MM.1S (cell line): ENCODE data around the gene ARMC8.

ENCODE experiments used
- DNase-seq: peaks from one replicate; pipeline ENCODE4 v3.0.0-alpha.2; 2015
- H2AFZ ChIP-seq: fragments of 300-600 bp; sonication (generic); 2 replicates; pipeline ENCODE4 v1.6.0; 2016; ENCODE audit warnings: antibody characterized with exemption, low read length
- H3F3A ChIP-seq: fragments of 300-600 bp; sonication (generic); 2 replicates; pipeline ENCODE4 v1.6.1; 2016; ENCODE audit warnings: mild to moderate bottlenecking, antibody characterized with exemption, low read length, moderate library complexity, mixed read lengths; ENCODE audit not compliant: insufficient read depth
- H3K27ac ChIP-seq: fragments of 300-600 bp; sonication (generic); 2 replicates; pipeline ENCODE4 v1.5.1; 2016; ENCODE audit warnings: mild to moderate bottlenecking, low read length
- H3K27me3 ChIP-seq: fragments of 300-600 bp; sonication (generic); replicated peaks from 2 replicates; pipeline ENCODE4 v1.6.0; 2016; ENCODE audit warnings: low read length; ENCODE audit not compliant: insufficient read depth
- H3K36me3 ChIP-seq: fragments of 300-600 bp; sonication (generic); replicated peaks from 2 replicates; pipeline ENCODE4 v1.6.1; 2016; ENCODE audit warnings: mild to moderate bottlenecking, low read length, mixed read lengths; ENCODE audit not compliant: insufficient read depth
- H3K4me1 ChIP-seq: fragments of 300-600 bp; sonication (generic); 2 replicates; pipeline ENCODE4 v1.6.1; 2016; ENCODE audit warnings: low read length, mixed read lengths
- H3K4me2 ChIP-seq: fragments of 300-600 bp; sonication (generic); 2 replicates; pipeline ENCODE4 v1.6.0; 2016; ENCODE audit warnings: low read depth, low read length
- H3K4me3 ChIP-seq: fragments of 300-600 bp; sonication (generic); 2 replicates; pipeline ENCODE4 v1.5.1; 2016; ENCODE audit warnings: low read length, mixed read lengths
- H3K79me2 ChIP-seq: fragments of 300-600 bp; sonication (generic); 2 replicates; pipeline ENCODE4 v1.6.1; 2016; ENCODE audit warnings: mixed run types, low read length, mixed read lengths
- H3K9ac ChIP-seq: fragments of 300-600 bp; sonication (generic); 2 replicates; pipeline ENCODE4 v1.6.1; 2016; ENCODE audit warnings: low read length, mixed read lengths
- H3K9me2 ChIP-seq: fragments of 300-600 bp; sonication (generic); replicated peaks from 2 replicates; pipeline ENCODE4 v1.6.1; 2016; ENCODE audit warnings: mild to moderate bottlenecking, low read length, mixed read lengths; ENCODE audit not compliant: insufficient read depth
- H3K9me3 ChIP-seq: fragments of 300-600 bp; sonication (generic); replicated peaks from 2 replicates; pipeline ENCODE4 v1.6.1; 2016; ENCODE audit warnings: mild to moderate bottlenecking, low read length, mixed read lengths; ENCODE audit not compliant: insufficient read depth
- H4K20me1 ChIP-seq: fragments of 300-600 bp; sonication (generic); 2 replicates; pipeline ENCODE4 v1.6.1; 2016; ENCODE audit warnings: mild to moderate bottlenecking, low read length, moderate library complexity, mixed read lengths; ENCODE audit not compliant: insufficient read depth
- CTCF ChIP-seq: fragments of 300-600 bp; sonication (generic); IDR thresholded peaks from 2 replicates; pipeline ENCODE4 v1.5.1; 2016; ENCODE audit warnings: antibody characterized with exemption, low read length, mixed read lengths
- EZH2 ChIP-seq: fragments of 300-600 bp; sonication (generic); optimal IDR thresholded peaks from 2 replicates; pipeline ENCODE3; 2017; ENCODE audit warnings: low read depth, mild to moderate bottlenecking, antibody characterized with exemption, low read length, mixed read lengths
- EZH2phosphoT487 ChIP-seq: fragments of 300-600 bp; sonication (generic); IDR thresholded peaks from 2 replicates; pipeline ENCODE4 v1.6.1; 2018; ENCODE audit warnings: antibody characterized with exemption, low read length

The ARMC8 gene

GRCh38 chr3:138307899-138308298 lies 120.8 kb downstream of the ARMC8 start:
- H3K27me3 ChIP-seq = no peaks in the 10 kb centered on the region
- H3K9me2 ChIP-seq = no peaks in the 10 kb centered on the region
- no peaks in the 10 kb centered on the region; the same call in 1 of the 2 replicates for H3K9me3 ChIP-seq
- no peak overlapping the region for H3K4me2 ChIP-seq
- H4K20me1 ChIP-seq = no peaks in the 10 kb centered on the region
- no peaks in the 10 kb centered on the region for H3F3A ChIP-seq
- no peaks in the 10 kb centered on the region for H3K36me3 ChIP-seq
- TF ChIP-seq CTCF = no peak
- TF ChIP-seq EZH2 = no peak
- no peak for TF ChIP-seq EZH2phosphoT487
- H2AFZ ChIP-seq = no peak overlapping the region
- DNase-seq = no peak
- H3K9ac ChIP-seq = no peak overlapping the region
- H3K27ac ChIP-seq = no peak overlapping the region
- H3K79me2 ChIP-seq = no peaks in the 10 kb centered on the region
- H3K4me3 ChIP-seq = no peak overlapping the region
- H3K4me1 ChIP-seq = no peaks in the 10 kb centered on the region

GRCh38 chr3:138308783-138309182 lies 121.7 kb downstream of the ARMC8 start:
- Histone ChIP-seq H3F3A (no peaks in the 10 kb centered on the region), H3K9me2 (no peaks in the 10 kb centered on the region), H3K4me3 (no peak overlapping the region), H3K9ac (no peak overlapping the region), H3K4me1 (no peaks in the 10 kb centered on the region), H3K27me3 (no peaks in the 10 kb centered on the region), H3K36me3 (no peaks in the 10 kb centered on the region), H3K4me2 (no peak overlapping the region), H3K9me3 (no peaks in the 10 kb centered on the region; the same call in 1 of the 2 replicates), H3K27ac (no peak overlapping the region), H3K79me2 (no peaks in the 10 kb centered on the region), H2AFZ (no peak overlapping the region), H4K20me1 (no peaks in the 10 kb centered on the region)
- no peak for TF ChIP-seq EZH2
- no peak for TF ChIP-seq EZH2phosphoT487
- TF ChIP-seq CTCF = no peak
- DNase-seq = no peak

DNA sequence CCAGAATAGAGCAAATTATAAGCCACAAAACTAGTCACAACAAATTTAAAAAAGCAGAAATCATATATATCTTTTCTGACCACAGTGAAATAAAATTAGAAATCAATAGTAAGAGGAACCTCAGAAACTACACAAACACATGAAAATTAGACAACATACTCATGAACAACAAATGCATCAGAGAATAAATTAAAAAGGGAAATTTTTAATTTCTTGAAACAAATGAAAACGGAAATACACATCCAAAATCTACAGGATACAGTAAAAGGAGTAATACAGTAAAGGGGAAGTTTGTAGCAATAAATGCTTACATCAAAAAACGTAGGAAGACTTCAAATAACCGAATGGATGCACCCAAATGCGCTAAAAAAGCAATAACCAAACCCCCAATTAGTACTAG lies 123.4 kb downstream of the ARMC8 start:
- no peak overlapping the region for H3K27ac ChIP-seq
- H3K4me1 ChIP-seq = no peaks in the 10 kb centered on the region
- no peak for DNase-seq
- H3K9me3 ChIP-seq = no peaks in the 10 kb centered on the region; the same call in 1 of the 2 replicates
- H3K4me2 ChIP-seq = no peak overlapping the region
- H3K4me3 ChIP-seq = no peak overlapping the region
- no peak overlapping the region for H3K9ac ChIP-seq
- H4K20me1 ChIP-seq = no peaks in the 10 kb centered on the region
- no peaks in the 10 kb centered on the region for H3K79me2 ChIP-seq
- no peaks in the 10 kb centered on the region for H3K36me3 ChIP-seq
- no peak for TF ChIP-seq CTCF
- no peak for TF ChIP-seq EZH2
- no peak for TF ChIP-seq EZH2phosphoT487
- no peak overlapping the region for H2AFZ ChIP-seq
- no peaks in the 10 kb centered on the region for H3K9me2 ChIP-seq
- no peaks in the 10 kb centered on the region for H3F3A ChIP-seq
- H3K27me3 ChIP-seq = no peaks in the 10 kb centered on the region
